ENCODE data around the gene TEX53.

- TF ChIP-seq CTCF (IDR thresholded peaks at IDR 0.05; ENCODE audit: insufficient read depth, low read length) (no peak), POLR2AphosphoS5 (IDR thresholded peaks at IDR 0.05; ENCODE audit: low read depth) (no peak), REST (IDR thresholded peaks at IDR 0.05; ENCODE audit: insufficient replicate concordance, low read depth) (no peak)
Observed at GRCh38 chr9:114611516-114612271, 45.9 kb downstream of the TEX53 start.

All from HL-60 (cell line).